SW 1271 (cell line): Measurements from ENCODE around the gene ROR1.

Experiments used
- DNase-seq, 2 experiments: peaks; one replicate each; lab custom pipeline; 2025; lab: John Stamatoyannopoulos, UW

Gene ROR1

DNA sequence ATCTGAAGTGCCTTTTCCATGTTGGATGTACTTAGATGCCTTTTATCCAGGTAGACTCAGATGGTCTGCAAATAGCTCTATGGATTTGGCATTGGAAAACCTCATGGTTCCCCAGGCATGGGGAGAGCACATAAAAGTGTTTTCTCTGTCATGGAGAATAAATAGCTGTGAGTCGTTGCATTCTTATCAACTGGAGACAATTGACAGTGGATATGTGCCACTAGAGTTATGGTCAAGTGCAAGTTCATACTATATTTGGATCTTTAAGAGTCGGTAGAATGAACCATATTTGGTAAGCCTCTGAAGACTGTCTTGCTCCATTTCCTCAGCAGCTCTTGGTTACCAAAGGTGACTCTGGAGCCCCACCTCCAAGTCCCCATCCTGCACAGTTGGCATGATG, 83.7 kb downstream of the ROR1 start:
- DNase-seq, result no peak

DNA sequence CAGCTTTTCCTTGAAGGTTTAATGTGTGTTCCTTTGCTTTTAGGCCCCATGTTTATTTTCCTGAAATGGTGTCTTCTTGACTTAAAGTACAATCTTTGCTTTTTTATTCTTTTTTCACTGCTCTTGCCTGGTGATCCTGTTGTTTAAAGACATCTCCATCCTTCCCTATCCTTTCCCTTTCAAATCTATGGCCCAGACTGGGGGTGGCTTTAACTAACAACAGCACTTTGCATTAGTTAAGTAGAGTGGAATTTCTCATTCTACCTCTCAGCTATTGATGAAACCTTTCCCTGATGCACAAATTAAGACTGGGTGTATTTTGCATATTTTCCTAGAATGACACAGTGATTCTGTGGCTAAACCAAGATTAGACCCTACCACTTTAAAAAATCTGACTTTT, 84.3 kb downstream of the ROR1 start:
- DNase-seq, result no peak

DNA sequence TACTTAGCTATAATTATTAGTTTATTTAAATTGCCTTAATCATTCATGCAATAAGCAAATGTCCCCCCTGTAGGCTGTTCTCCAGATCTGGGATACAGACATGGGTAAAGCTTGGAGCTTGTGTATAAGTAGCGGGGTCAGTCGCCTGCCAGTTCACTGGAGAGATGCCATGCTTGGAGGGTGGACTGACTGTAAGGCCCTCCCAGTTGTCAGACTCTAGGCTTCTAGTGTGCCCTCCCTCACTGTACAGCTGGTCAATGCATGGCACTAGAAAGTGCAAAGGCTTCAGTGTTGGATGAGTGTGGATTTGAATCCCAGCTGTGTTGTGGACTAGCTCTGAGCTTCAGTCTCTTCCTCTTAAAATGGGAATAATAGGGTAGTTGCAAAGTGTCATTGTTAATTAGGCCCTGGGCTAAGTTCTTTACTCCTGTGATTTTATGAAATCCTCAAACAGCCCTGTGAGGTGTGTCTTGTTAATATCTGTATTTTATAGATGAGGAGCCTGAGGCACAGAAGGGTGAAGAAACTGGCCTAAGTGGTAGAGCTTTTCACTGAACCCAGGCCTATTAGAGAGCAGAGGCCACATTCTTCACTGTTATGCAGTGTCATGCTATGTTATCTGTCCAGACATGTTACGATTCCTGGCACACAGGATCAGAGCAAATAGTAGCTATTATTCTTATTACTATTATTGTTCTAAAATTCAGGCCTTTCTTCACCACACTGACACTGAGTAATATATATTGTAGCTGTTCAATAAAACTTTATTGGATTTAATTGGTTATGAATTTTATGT, 85.9 kb downstream of the ROR1 start:
- DNase-seq, result no peak

DNA sequence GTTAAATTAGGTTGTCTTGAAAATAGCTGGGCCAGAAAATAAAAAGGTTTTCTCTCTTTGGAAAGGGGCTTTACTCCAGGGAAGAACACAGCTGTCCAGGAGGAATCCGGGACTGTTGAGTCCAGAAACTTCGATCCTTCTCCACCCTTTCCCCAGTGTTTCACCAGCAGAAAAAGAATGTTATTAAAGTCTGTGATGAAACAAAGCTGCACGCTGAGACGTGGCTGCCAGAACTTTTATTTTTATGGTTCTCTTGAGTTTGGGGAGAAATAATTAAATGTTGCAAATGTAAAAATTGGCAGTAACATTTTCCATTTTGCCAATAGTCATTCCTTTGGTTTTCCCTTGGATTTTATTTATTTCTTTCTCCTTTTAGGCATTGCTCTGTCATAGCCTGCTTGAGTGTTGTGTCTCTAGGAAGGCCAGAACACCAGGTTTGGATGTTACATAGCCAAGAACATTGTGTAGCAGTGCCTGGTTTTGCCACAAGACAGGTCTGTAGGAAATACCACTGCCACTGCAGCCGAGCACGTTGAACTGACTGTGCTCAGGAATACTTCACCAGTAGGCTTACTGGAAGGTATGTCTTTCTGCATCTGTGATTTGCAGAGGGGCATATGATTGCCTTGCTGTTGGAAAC, 87.4 kb downstream of the ROR1 start:
- DNase-seq, result no peak

DNA sequence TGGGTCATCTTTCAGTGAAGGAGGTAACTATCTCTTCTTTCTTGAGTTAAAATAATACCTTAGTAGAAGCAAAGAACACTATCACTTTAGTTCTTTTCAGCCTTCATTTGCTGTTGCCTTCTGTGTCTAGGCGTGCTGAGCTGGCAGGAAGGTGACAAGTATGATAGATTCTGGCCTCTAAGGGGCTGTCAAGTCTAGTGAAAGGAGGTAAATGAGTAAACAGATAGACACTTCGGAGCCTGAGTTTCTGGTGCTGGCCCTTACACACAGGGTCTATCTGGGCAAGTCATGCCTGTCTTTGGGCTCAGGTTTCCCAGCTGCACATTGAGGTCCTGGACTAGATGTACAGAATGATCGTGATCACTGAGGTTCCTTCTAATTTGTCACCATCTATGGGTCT, 89.3 kb downstream of the ROR1 start:
- DNase-seq, result no peak

DNA sequence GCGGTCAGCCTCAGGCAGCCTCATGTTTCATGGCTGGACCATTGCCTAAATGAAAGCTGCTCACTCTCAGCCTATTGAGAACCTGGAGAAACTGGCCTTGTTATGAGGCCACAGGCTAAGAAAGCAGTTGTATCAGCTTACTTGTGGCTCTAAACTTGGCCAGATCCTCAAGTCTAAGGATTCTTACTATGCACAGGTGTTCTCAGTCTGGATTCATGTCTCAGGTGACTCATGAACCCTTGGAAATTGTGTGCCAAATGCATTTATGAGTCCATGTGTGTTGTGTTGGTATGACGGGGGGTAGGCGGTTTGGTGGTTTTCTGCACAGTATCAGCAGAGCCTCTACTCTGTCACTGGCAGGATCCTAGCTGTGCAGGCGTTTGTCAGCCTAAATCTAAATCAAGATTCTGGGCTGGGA, 90.4 kb downstream of the ROR1 start:
- no peak for DNase-seq

DNA sequence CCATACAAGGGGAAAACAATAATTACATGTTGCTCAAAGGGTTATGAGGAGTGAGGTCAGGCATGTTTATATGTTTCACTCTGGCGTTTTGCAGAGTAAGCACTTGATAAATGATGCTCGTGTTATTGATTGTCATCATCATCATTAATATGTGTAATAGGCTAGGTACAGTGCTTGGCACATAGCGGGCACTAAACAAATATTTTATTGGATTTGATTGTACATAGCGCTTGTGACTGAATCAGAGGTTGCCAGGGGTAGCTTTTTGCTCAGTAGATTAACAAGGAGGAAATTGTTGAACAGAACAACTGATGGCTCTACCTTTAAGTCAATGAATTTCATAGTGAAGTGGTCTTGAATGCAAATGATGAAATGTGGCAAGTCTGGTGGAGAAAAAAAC, 91.7 kb downstream of the ROR1 start:
- no peak for DNase-seq

DNA sequence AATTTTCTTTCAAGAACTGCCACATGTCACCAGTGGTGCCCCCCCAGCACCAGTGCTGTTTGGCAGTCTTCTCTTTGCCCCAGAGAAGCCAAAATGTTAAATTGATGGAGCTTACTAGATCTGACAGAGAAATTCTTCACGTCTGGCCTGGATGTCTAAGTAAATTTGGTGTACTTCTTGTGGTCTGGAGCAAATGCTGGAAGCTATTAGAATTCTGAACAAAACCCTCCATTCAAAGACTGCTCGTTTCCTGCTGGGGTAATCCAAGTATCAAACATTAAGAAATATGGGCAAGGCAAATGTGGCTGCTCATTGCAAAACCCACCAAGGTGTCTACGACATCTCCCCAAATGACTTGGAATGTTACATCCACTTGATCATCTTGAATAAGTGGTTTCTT, 92.3 kb downstream of the ROR1 start:
- DNase-seq, result no peak

DNA sequence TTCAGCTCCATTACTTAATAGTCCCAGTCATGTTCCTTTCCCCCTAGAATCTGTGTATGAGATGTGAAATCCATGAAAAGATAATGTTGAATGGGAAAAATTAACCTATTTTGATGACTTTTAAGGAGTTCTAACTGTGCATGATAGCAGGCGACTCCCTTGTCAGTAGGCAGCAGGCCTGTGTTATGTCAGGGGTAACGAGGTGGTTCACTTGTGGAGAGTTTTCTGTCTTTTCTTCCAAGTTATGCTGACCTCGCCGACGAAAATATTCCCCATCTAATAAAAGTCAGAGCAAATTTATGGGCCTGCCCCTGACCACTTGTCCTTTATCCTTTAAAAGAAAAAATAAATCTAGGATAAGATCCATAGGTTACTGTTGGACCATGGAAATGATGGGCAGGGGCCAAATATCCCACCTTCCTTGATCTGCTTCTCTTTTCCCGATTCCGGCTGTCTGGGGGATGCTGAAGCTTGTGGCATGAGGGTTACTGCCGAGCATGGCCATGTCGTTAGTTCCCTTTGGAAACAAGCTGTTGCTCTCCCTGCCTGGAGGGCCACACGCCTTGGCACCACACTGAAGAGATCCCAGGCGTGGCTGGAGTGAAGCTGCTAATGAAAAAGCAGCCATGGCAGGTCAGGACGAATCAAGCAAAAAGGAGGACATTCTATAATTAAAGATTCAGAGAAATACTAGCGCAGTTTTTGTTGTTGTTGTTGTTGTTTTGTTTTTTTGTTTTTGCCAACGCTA, 93.8 kb downstream of the ROR1 start:
- DNase-seq, result no peak

DNA sequence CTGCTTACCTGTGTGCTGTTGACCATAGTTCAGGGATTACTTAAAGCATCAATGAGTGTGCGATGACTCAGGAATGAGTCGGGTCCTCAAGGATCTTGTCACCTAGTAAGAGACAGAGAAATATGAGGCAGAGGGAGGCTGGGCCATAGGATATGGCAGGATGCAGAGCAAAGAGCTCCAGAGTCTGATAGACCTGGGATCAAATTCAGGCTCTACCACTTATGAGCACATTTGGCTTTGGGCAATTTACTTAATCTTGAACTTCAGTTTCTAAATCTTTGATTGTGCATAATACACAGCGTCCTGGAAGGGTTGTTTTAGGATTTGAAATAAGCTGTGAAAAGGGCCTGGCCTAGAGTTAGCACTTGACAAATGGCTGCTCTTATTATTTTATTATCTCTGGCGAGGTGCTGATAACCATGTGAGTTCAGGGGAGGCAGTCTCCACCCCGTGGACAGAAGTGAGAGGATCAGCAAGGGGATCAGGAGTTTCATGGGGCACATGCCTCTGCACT, 94.5 kb downstream of the ROR1 start:
- no peak for DNase-seq

DNA sequence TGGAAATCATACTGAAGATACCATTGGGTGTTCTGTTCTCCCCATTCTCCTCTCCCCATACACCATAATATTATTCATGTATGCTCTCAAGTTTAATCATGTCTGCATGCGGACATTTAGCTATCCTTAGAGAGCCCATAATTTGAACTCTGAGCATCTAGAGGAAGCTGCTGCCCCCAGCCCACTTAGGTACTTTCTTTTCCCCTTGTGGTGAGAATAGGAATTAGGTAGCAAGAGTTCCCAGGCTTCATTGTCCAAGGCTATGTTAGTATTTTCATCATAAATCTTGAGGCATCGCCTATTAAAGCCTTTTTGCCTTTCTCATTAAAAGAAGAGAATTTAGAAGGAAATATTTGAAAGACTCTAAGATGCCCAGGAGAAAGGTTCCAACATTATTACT, 96.3 kb downstream of the ROR1 start:
- no peak for DNase-seq

DNA sequence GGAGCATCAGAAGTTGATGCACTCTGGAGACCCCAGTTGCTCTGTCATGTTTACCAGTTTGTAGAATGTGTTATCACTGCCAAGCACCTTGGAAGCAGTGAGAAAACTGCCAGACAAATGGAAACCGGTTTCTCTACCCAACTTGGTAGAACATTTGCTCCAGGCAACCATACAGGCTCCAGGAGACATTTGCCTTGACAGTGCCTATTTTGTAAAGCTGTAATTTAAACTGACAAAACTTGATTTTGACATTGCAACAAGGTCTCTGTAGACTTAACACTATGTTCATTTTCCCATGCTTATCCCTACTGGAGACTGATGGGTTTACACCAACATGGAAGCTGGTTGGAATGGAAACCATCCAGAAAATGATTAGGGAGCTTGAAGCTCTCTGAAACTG, 97.6 kb downstream of the ROR1 start:
- no peak for DNase-seq

DNA sequence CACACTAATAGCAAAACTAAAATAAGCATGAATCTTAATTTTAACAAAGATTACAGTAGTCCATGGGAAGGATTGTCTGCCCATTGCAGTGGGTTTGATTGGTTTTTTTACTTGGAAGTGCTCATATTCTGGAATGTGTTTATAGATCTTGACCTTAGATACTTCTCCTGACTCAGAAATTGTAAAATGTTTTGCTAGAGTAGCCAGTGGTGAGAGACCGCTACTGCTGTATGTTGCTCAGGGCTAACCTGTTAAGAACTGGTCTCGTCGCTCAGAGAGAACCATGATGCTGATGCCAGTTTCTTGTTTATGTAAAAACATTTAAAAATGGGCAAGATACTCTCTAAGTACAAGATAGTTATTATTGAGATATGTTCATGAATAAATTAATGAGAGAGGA, 99.9 kb downstream of the ROR1 start:
- DNase-seq, result no peak

DNA sequence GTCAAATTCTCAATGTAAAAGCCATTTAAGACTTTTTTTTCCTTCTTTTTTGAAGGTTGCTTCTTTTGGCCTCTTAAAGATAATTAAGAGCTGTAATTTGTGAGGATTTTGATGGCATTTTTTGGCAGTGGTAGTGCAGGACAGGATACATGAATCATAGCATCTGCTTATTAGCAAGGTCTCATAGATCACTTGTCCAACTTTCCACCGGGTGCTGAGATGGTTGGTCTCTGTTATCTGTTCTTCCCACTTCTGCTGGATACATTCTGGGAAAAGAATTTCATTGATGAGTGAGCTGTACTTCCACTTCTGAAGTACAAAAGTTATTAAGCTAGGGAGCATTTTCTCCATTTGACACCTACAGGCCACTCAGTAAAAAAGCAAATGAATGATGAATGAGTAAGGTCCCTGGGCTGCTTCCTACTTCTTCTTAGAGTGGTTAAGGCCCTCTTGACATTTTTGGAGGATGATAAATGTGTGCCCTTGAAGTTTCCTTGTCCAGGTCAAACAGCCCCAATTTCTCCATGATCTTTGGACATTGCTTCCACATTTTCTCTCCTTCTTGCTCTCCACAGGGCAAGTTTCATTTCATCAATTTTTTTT, 100.6 kb downstream of the ROR1 start:
- no peak for DNase-seq

DNA sequence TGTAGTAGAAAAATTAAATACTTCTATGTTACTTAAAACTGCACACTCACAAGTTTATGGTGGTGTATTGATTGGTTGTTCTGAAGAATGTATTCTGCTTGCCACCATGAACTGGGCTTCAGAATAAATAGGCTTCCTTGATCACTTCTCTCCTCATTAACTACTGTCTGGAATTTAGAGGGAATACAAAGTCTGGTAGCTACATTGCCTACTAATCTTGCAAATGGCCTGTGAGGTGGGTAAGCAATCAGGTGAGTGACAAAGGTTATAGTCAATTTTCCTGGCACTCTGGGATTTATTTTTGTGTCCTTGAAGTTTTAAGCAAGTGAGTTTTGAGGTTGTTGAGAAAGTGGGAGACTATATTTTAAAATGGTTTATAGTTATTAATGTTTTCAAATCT, 101.8 kb downstream of the ROR1 start:
- DNase-seq, result no peak

DNA sequence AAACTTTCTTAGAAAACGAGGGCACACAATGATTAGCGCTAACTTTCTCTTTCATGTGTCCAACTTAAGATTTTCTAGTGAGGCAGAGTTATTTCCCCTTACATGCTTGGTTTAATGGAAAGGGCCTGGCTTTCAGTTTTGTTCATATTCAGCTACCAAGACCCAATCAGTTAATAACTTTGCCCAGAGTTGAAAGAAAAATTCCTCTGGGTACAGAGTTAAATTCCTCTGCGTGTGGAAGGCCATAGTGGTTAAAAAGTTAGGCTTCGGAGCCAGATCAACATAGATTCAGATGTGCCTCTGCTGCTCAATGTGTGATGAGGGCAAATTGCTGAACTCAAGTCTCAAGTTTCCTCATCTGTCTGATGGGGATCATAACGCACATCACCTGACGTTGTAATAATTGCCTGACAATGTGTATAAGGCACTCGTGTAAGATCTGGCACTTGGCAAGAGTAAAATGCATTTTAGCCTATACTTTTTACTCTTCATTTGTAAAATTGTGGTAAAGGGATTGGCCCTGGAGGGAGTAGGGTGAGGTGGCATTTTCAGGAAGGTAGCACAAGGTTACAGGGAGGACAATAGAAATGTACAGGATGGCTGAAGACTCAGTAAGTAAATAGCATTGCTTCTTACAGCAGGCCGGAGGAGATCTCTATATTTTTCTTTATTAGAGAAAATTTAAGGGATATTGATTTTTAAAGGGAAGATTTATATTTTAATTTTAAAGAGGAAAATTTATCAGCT, 103.4 kb downstream of the ROR1 start:
- no peak for DNase-seq

DNA sequence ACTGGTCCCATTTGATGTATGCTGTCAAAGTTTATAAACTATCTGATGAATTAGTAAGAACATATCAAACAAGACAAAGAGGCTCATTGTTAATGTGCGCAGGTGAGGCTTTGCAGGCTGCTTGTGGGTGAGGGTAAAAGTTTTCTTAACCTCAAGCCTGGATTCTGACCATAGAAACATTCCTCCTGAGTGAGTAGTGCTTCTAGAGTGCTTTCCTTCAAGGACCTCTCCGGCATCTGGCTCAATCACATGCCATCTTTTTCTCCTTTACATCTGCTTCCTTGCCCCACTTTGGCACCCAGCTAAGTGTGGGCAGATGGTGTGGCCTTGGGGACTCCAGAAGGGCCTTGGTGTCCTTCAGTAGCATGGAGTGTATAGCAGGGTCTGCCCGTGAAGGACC, 104.0 kb downstream of the ROR1 start:
- no peak for DNase-seq

DNA sequence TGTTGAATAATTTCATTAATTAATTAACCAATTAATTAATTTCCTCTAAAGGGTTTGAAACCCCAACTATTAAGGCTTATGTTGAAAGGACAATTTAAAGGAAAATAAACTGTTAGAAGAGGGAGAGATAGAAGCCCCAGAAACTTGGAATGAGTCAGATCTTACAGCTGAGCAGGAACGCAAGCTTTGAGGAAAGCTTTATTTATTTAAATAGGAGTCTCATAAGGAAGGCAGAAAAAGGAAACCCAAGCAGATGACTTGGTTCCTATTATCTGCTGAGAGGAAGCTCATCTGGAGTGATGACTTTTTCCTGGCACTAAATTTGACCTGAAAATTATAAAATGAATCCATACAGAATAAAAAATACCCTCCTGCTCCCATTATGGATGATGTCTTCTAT, 105.1 kb downstream of the ROR1 start:
- DNase-seq, result no peak

DNA sequence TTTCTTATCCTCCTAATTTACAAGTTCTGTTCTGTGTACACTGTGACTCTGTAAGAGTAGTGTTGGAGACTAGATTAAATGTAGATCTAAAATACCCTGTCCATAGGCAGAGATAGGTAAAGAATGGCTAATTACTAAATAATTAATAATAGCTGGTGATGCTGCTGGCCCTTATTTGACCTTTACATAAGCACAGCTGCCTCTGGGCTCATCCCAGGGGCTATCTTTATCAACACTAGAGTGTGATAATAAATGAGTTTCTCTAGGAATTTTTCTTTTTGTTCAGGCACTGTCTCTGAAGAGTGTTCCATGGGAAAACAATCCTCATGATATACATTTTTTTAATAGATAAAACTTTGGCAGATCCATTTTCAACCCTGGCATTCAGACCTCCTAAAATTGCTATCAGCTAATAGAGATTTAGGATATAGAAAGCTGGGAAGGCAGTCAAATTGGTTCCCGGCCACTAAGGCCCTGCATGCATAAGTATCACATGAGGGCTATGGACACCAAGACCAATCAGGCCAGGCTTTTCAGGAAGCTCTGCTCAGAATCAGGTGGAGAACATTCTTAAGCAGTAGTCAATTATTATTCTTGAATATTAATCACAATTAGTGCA, 107.2 kb downstream of the ROR1 start:
- no peak for DNase-seq

DNA sequence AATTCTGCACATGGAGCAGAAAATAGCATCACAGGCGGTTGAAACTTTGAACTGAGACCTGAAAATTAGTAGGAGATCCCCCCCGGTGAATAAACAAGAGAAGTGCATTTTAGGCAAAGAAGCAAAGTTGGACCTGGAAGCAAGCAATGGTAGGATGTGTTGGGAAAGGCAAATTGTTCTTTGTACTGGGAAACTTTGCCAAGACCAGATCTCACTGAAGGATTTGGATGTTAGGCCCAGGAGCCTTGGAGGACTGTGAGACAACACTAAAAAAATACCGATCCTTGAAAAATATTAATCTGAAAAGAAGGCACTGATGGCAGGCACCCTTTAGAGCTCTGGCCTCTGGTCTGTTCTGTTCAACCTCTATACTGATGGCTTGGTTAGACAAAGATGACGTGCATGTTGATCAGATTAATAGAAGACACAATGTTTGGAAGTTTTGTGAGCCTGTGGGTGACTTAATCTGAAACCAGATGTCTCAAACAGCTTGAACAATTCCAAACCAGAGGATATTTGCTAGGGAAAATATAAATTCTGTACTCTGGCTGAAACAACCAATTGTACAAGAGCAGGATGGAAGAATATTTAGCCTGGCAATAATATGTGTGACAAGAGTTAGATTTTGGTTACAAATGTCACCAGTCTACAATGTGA, 108.4 kb downstream of the ROR1 start:
- no peak for DNase-seq
